ENCODE measurements around the gene RARB.

Gene RARB

DNA sequence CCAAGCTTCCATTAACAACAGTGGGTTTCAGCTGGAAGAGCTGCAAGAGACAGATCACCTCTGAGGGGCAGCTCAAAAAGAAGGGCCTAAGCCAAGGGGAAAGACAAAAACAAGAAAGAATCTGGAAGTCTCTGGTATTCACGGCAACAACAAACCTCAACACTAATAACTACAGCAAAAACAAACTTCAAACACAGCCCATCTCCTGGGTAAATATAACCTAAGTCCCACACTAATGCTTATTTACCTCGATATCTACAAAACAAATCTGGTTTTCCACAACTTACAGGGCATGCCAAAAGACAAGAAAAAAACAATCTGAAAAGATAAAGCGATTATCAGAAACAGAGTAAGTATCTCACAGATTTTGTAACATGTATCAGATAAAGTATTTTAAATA lies 207.0 kb downstream of the RARB start:
- Histone ChIP-seq H3K4me3 (ENCODE audit: low read length) (no peak overlapping the region), H3K36me3 (replicated peaks; ENCODE audit: low read depth, low read length) (peaks cover 31% of the 10 kb centered on the region), H3K4me1 (ENCODE audit: low read length) (no peaks in the 10 kb centered on the region), H2AFZ (ENCODE audit: low read depth, low read length) (no peak overlapping the region), H3K4me2 (ENCODE audit: low read length) (no peak overlapping the region), H3K9ac (ENCODE audit: low read length) (no peak overlapping the region), H3K27me3 (ENCODE audit: low read depth, low read length) (no peaks in the 10 kb centered on the region), H4K20me1 (ENCODE audit: insufficient read depth, low read length) (no peaks in the 10 kb centered on the region), H3K27ac (ENCODE audit: low read length) (no peak overlapping the region), H3K79me2 (ENCODE audit: low read length) (no peaks in the 10 kb centered on the region), H3K9me3 (ENCODE audit: insufficient read depth, low read length) (no peaks in the 10 kb centered on the region)
- no peak for TF ChIP-seq EZH2phosphoT487 (IDR thresholded peaks at IDR 0.05; ENCODE audit: low read depth)
